HUES48 (cell line): ENCODE results near the gene ZBTB49.
"Not testable (repeated sequence)": the region's sequence is repeated elsewhere in the genome, so short reads cannot be mapped to it uniquely, and the experiment has no call there.

Experiments
- H3K27ac ChIP-seq: one replicate; pipeline ENCODE4 v1.7.0; 2013; ENCODE audit warnings: low read depth, low read length, inconsistent platforms
- H3K27me3 ChIP-seq: 2 replicates; pipeline ENCODE4 v1.6.1; 2013; ENCODE audit warnings: mild to moderate bottlenecking, low read length; ENCODE audit not compliant: control insufficient read depth, insufficient read depth
- H3K36me3 ChIP-seq: 2 replicates; pipeline ENCODE4 v1.6.1; 2013; ENCODE audit warnings: low read length; ENCODE audit not compliant: control insufficient read depth, insufficient read depth
- H3K4me1 ChIP-seq: 2 replicates; pipeline ENCODE4 v1.6.1; 2013; ENCODE audit warnings: mild to moderate bottlenecking, low read length; ENCODE audit not compliant: control insufficient read depth, insufficient read depth
- H3K4me3 ChIP-seq: 2 replicates; pipeline ENCODE4 v1.5.1; 2013; ENCODE audit warnings: mild to moderate bottlenecking, low read depth, low read length
- H3K9ac ChIP-seq: 2 replicates; pipeline ENCODE4 v1.6.1; 2013; ENCODE audit warnings: mild to moderate bottlenecking, low read depth, low read length, moderate library complexity
- H3K9me3 ChIP-seq: 2 replicates; pipeline ENCODE4 v1.6.1; 2013; ENCODE audit warnings: low read length; ENCODE audit not compliant: control insufficient read depth, insufficient read depth

Gene ZBTB49, protein sequence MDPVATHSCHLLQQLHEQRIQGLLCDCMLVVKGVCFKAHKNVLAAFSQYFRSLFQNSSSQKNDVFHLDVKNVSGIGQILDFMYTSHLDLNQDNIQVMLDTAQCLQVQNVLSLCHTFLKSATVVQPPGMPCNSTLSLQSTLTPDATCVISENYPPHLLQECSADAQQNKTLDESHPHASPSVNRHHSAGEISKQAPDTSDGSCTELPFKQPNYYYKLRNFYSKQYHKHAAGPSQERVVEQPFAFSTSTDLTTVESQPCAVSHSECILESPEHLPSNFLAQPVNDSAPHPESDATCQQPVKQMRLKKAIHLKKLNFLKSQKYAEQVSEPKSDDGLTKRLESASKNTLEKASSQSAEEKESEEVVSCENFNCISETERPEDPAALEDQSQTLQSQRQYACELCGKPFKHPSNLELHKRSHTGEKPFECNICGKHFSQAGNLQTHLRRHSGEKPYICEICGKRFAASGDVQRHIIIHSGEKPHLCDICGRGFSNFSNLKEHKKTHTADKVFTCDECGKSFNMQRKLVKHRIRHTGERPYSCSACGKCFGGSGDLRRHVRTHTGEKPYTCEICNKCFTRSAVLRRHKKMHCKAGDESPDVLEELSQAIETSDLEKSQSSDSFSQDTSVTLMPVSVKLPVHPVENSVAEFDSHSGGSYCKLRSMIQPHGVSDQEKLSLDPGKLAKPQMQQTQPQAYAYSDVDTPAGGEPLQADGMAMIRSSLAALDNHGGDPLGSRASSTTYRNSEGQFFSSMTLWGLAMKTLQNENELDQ

DNA sequence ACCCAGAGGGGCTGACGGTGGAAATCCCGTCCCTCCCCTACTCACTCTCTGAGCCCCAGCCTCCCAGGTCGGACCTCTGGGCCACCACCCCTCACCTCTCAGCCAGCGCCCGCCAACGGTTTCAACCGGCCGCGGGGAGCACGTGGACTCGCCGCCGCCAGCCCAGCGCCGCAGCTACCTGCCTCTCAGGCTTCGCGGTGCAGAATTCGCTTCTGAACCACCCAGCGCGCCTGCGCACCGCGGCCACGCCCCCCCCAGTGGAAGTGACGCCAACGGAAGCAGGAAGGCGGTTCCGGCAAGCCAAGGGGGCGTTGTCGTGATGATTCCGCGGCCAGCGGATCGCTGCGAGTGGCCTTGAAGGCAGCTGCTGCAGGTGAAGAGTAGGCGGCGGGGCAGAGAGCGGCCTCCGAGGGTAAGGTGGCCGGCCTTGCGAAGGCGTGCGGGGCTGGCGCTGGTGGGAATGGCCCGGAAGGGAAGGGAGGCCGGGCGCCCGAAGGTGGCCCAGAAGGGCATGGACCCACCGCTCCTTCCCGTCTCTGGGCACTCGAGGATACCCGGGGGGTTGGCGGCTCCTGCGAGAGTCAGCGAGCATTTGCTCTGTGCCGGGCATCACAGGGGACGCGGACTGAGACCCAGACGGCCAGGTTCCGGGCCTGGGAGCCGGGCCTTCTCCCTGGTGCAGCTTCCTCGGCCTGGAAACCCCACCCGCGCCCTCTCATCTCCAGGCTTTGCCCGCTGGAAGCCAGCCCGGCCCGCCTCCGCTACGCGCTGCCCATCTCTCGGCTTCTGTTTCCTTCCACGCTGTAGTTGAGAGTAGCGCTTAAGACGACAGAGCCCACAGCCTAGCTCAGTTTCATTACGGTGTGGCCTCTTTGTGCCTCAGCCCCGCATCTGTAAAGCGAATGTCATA lies at the start of gene ZBTB49, which contains the start of gene LYAR:
TSS of gene ZBTB49 (plus strand) at position 311 of the 910 bp plus-strand sequence. CDS start 9,695 bp downstream, outside the sequence.
TSS of gene LYAR (minus strand) at position 214 of the 910 bp plus-strand sequence. CDS start 6,412 bp downstream, outside the sequence.
- peak within 1 kb of the TSS; percentile 84 for H3K9ac ChIP-seq
- H3K4me3 ChIP-seq, result peak within 1 kb of the TSS; percentile 98
- H3K36me3 ChIP-seq, result peaks cover 18% of the 10 kb centered on the region
- peaks cover 13% of the 10 kb centered on the region for H3K4me1 ChIP-seq
- no peaks in the 10 kb centered on the region for H3K27me3 ChIP-seq
- H3K27ac ChIP-seq, result peak within 1 kb of the TSS; percentile 40
- no peaks in the 10 kb centered on the region for H3K9me3 ChIP-seq

- Histone ChIP-seq H3K36me3 (peaks cover 49% of the 10 kb centered on the region), H3K27ac (no peak overlapping the region), H3K9me3 (no peaks in the 10 kb centered on the region), H3K9ac (no peak overlapping the region), H3K27me3 (no peaks in the 10 kb centered on the region), H3K4me1 (0 out of 2 replicates have a peak, but pooled peaks cover 5% of the 10 kb centered on the region), H3K4me3 (no peak overlapping the region)
These were observed 44.9 kb upstream of the ZBTB49 start for GRCh38 chr4:4245172-4245571.

DNA sequence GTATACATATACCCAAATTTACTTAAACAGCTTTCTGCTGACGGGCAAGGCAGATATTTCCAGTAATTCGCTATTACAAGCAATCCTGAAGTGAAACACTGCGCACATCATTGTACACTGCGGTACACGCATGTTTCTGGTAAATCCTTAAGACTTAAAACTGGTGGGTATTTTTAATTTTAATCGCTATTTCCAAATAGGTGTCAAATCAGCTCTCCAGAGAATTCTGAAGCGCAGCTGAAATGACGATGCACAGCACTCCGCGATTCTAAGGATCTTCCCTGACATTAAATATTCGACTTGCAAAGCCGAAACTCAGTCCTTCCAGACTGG lies 42.4 kb upstream of the ZBTB49 start:
- H3K4me1 ChIP-seq, result 0 out of 2 replicates have a peak, but pooled peaks cover 5% of the 10 kb centered on the region
- no peaks in the 10 kb centered on the region for H3K27me3 ChIP-seq
- H3K9me3 ChIP-seq, result no peaks in the 10 kb centered on the region
- H3K36me3 ChIP-seq, result peaks cover 32% of the 10 kb centered on the region
- peak overlapping the region; percentile 90 for H3K9ac ChIP-seq
- H3K4me3 ChIP-seq, result peak overlapping the region; percentile 80
- H3K27ac ChIP-seq, result peak overlapping the region; percentile 98

DNA sequence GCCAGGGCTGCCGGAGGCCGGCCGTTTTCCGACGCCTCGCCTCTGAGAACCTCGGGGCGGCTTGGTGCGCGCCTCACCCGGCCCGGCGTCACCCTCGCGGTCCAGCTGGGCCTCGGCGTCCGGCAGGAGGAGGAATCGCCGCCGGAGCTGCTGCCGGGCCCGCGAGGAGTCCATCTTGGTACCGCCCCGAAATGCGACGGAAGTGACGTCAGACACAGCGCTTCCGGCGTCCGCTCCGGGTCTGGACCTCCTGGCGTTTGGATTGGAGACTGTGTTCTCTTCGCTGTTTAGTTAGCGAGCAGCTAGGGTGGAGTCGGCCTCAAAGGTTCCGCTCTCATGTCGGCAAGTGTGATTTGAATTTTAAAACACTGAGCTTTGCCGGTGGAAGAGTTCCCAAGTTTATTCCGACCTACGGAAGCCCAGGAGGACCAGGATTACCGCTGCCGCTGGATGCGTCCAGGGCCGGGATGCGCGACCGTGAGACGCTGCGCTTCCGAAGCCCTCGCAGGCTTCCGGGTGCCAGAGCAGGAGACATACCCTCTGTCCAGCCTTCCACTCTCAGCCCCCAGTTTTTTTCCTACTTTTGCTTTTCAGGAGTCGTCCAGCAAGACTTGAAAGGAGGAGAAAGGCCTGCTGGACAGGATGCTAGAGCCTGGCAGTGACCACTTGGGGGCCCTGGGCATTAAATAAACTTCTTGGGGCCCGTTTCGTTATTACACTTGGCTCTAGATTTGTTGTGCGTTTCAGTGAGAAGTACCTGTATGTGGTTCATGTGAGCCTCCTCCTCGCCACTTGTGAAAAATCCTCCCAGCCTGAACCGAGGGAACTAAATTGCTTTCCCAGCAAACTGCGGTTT lies 41.8 kb upstream of the ZBTB49 start, which contains the start of gene TMEM128:
TSS of gene TMEM128 (minus strand) at position 195 of the 856 bp plus-strand sequence. CDS start at position 174, 21 bp downstream.
- Histone ChIP-seq H3K27me3 (no peaks in the 10 kb centered on the region), H3K4me3 (peak within 1 kb of the TSS; percentile 80), H3K4me1 (0 out of 2 replicates have a peak, but pooled peaks cover 5% of the 10 kb centered on the region), H3K9ac (peak within 1 kb of the TSS; percentile 90), H3K9me3 (no peaks in the 10 kb centered on the region), H3K27ac (peak within 1 kb of the TSS; percentile 98), H3K36me3 (peaks cover 30% of the 10 kb centered on the region)

GRCh38 chr4:4248885-4249203 lies 41.2 kb upstream of the ZBTB49 start:
- H3K9ac ChIP-seq, result peak overlapping the region; percentile 90; the same call in 1 of the 2 replicates
- H3K9me3 ChIP-seq, result no peaks in the 10 kb centered on the region
- H3K27me3 ChIP-seq, result no peaks in the 10 kb centered on the region
- H3K4me3 ChIP-seq, result peak overlapping the region; percentile 80
- H3K4me1 ChIP-seq, result 0 out of 2 replicates have a peak, but pooled peaks cover 5% of the 10 kb centered on the region
- peaks cover 24% of the 10 kb centered on the region for H3K36me3 ChIP-seq
- H3K27ac ChIP-seq, result peak overlapping the region; percentile 98

DNA sequence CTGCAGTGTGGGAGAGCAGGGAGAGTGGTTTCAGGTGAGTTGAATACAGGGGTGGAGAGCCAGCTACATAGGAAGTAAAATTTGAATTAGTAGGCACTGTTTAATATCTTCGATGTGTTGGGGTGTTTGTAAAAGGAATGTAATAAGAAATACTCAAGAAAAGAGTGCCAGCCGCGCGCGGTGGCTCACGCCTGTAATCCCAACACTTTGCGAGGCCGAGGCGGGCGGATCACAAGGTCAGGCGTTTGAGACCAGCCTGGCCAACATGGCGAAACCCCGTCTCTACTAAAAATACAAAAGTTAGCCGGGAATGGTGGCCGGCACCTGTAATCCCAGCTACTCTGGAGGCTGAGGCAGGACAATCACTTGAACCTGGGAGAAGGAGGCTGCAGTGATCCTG lies 40.7 kb upstream of the ZBTB49 start:
- H3K4me3 ChIP-seq, H3K27me3 ChIP-seq, H3K9me3 ChIP-seq, H3K4me1 ChIP-seq, H3K27ac ChIP-seq, H3K9ac ChIP-seq: not testable (repeated sequence)
- peaks cover 19% of the 10 kb centered on the region for H3K36me3 ChIP-seq

DNA sequence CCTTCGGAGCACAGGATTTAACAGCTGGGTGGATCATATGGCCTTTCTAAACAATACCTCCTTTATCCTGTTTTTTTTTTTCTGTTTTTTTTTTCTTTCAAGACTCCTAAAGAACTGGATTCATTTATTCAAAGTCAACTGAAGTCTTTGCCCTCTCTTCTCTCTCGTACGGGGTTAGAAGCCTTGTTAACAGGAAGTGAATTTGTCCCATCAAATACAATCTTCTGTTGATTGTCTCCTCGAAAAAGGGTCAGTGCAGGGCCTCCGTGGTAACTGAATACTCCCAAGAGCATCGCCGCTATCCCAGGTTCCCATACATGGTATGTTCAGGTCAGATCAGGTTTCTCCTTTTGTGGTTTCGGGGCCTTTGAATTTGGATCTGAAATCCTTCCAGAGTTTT lies 40.2 kb upstream of the ZBTB49 start:
- Histone ChIP-seq H3K9ac (no peak overlapping the region), H3K4me3 (no peak overlapping the region), H3K9me3 (no peaks in the 10 kb centered on the region), H3K27me3 (no peaks in the 10 kb centered on the region), H3K27ac (no peak overlapping the region), H3K36me3 (peaks cover 14% of the 10 kb centered on the region), H3K4me1 (0 out of 2 replicates have a peak, but pooled peaks cover 5% of the 10 kb centered on the region)

DNA sequence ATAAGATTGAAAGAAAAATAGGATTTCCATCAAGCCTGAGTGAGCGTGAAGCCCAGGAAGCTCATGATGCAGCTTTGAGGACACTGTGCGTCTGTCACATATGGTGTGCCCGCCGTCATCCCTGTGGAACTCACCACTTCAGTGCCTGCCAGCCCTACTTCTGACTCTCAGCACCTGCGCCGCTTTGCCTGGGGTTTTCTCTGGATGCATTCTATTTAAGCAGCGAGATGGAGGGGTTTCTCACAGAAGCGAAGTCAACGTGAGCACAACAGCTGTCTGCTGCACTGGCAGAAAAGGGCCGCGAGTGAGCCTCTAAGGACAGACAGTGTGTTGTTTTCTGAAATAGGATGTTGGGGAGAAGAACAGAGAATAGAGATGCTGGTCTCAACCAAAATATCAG lies 35.9 kb upstream of the ZBTB49 start:
- Histone ChIP-seq H3K27me3 (no peaks in the 10 kb centered on the region), H3K27ac (no peak overlapping the region)

DNA sequence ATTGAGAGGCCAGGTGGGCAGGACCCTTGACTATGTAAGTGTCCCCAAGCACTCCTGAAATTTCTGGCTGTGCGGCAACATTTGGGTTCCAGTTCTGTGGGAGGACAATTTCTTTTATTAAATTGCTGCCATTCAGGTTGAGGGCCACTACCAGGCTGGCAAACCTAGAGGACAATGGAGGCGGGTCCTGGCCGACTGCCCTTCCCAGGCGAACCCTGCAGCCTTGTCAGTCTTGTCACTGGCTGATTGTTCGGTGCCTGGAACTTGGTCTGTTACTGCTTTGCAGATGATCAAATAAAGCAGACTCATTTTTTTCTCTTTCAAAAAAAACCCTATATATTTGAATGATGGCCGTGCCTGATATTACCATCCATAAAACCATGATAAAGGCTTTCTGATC lies 35.4 kb upstream of the ZBTB49 start:
- Histone ChIP-seq H3K36me3 (no peaks in the 10 kb centered on the region), H3K4me3 (no peak overlapping the region), H3K9me3 (no peaks in the 10 kb centered on the region), H3K9ac (no peak overlapping the region), H3K27ac (no peak overlapping the region), H3K4me1 (0 out of 2 replicates have a peak, but pooled peaks cover 4% of the 10 kb centered on the region), H3K27me3 (no peaks in the 10 kb centered on the region)

More for the DNA sequence above, 35.9 kb upstream of the ZBTB49 start:
- H3K9ac ChIP-seq, result no peak overlapping the region
- H3K4me3 ChIP-seq, result no peak overlapping the region
- H3K4me1 ChIP-seq, result no peaks in the 10 kb centered on the region
- H3K9me3 ChIP-seq, result no peaks in the 10 kb centered on the region
- no peaks in the 10 kb centered on the region for H3K36me3 ChIP-seq

- H3K9ac ChIP-seq, result no peak overlapping the region
- H3K4me1 ChIP-seq, result 0 out of 2 replicates have a peak, but pooled peaks cover 7% of the 10 kb centered on the region
- no peaks in the 10 kb centered on the region for H3K9me3 ChIP-seq
- no peaks in the 10 kb centered on the region for H3K36me3 ChIP-seq
- no peak overlapping the region for H3K27ac ChIP-seq
- no peaks in the 10 kb centered on the region for H3K27me3 ChIP-seq
- H3K4me3 ChIP-seq, result no peak overlapping the region
These were observed 33.3 kb upstream of the ZBTB49 start for GRCh38 chr4:4256799-4257198.
